CD4-positive, alpha-beta T cell treated with Interleukin-17A for 1 hour (primary cell): ENCODE data around the gene ZIC4.

Experiments used
- DNase-seq: peaks from one replicate; pipeline ENCODE4 v3.0.0-alpha.2; 2020

Gene ZIC4

GRCh38 chr3:147368561-147369221, 37.7 kb downstream of the ZIC4 start:
- no peak for DNase-seq

GRCh38 chr3:147368151-147368550, 38.2 kb downstream of the ZIC4 start:
- DNase-seq: no peak

- DNase-seq: no peak
Observed at GRCh38 chr3:147367676-147368075, 38.7 kb downstream of the ZIC4 start.

GRCh38 chr3:147365196-147366115, 40.9 kb downstream of the ZIC4 start:
- DNase-seq: no peak

- DNase-seq: no peak
Observed at GRCh38 chr3:147364771-147365170, 41.6 kb downstream of the ZIC4 start.

- DNase-seq: no peak
Observed at GRCh38 chr3:147361454-147362420, 44.6 kb downstream of the ZIC4 start.

GRCh38 chr3:147360646-147361453, 45.5 kb downstream of the ZIC4 start:
- DNase-seq: no peak

- DNase-seq: no peak
Observed at GRCh38 chr3:147360051-147360439, 46.3 kb downstream of the ZIC4 start.

GRCh38 chr3:147359177-147360050, 46.9 kb downstream of the ZIC4 start:
- no peak for DNase-seq

GRCh38 chr3:147358144-147358992, 48.0 kb downstream of the ZIC4 start:
- no peak for DNase-seq

- DNase-seq: no peak
Observed at GRCh38 chr3:147356909-147357900, 49.1 kb downstream of the ZIC4 start.

- no peak for DNase-seq
Observed at GRCh38 chr3:147356145-147356908, 50.0 kb downstream of the ZIC4 start.

- no peak for DNase-seq
Observed at GRCh38 chr3:147355753-147356090, 50.6 kb downstream of the ZIC4 start.

- no peak for DNase-seq
Observed at GRCh38 chr3:147355084-147355752, 51.1 kb downstream of the ZIC4 start.

GRCh38 chr3:147354623-147355022, 51.7 kb downstream of the ZIC4 start:
- DNase-seq: no peak

- no peak for DNase-seq
Observed at GRCh38 chr3:147351301-147351700, 55.0 kb downstream of the ZIC4 start.

- no peak for DNase-seq
Observed at GRCh38 chr3:147348976-147349375, 57.4 kb downstream of the ZIC4 start.

- no peak for DNase-seq
Observed at GRCh38 chr3:147343926-147344325, 62.4 kb downstream of the ZIC4 start.
